ENCODE results near the gene OR51B4. TPM values are rescaled to one million over a fixed set of nuclear protein-coding genes. Genes with fewer than 3 reads are reported as not detected.
A peak's percentile ranks its signal among the peaks of the same experiment; 100 is the strongest.

Gene OR51B4
- total and polyA plus RNA-seq, 9 of the 15 experiments (the other 6 are each of a cell fraction or from before 2014, with no cell fraction given) = 17.1 to 64.6 (median 39.9) TPM

GRCh38 chr11:5275369-5276110 is 26.2 kb downstream of the OR51B4 start (continued):
- TF ChIP-seq NFE2L1 (tag; IDR thresholded peaks at IDR 0.05; ENCODE audit: borderline replicate concordance, low read depth) = no peak
- TF ChIP-seq TAL1 (IDR thresholded peaks at IDR 0.05) = peak; percentile 87
- TF ChIP-seq ZNF12 (CRISPR knock-in tag; IDR thresholded peaks at IDR 0.05) = no peak
- TF ChIP-seq ZNF740 (CRISPR knock-in tag; IDR thresholded peaks at IDR 0.05) = no peak
- TF ChIP-seq ZNF740 (tag; IDR thresholded peaks at IDR 0.05) = no peak
- no peak for TF ChIP-seq ZKSCAN1 (IDR thresholded peaks at IDR 0.05; ENCODE audit: low read depth, low read length)
- TF ChIP-seq PURB (CRISPR knock-in tag; IDR thresholded peaks at IDR 0.05; ENCODE audit: low read depth) = no peak
- TF ChIP-seq DACH1 (IDR thresholded peaks at IDR 0.05; ENCODE audit: partially characterized antibody) = peak; percentile 14
- no peak for TF ChIP-seq HEY1 (CRISPR knock-in tag; IDR thresholded peaks at IDR 0.05; ENCODE audit: borderline replicate concordance)
- TF ChIP-seq ZFP30 (CRISPR knock-in tag; IDR thresholded peaks at IDR 0.05; ENCODE audit: borderline replicate concordance) = no peak
- no peak for TF ChIP-seq ZNF121 (CRISPR knock-in tag; conservative IDR thresholded peaks at IDR 0.05)
- TF ChIP-seq SAFB (IDR thresholded peaks at IDR 0.05; ENCODE audit: borderline replicate concordance, low read depth, low read length) = no peak
- no peak for TF ChIP-seq USF2 (CRISPR knock-in tag; IDR thresholded peaks at IDR 0.05)
- TF ChIP-seq NKRF (IDR thresholded peaks at IDR 0.05; ENCODE audit: borderline replicate concordance) = no peak
- peak; percentile 96 for TF ChIP-seq ARID1B (IDR thresholded peaks at IDR 0.05)
- peak; percentile 87 for TF ChIP-seq ZNF384 (IDR thresholded peaks at IDR 0.05; ENCODE audit: low read depth, low read length)
- TF ChIP-seq ERF (CRISPR knock-in tag; IDR thresholded peaks at IDR 0.05) = no peak
- TF ChIP-seq ZNF76 (CRISPR knock-in tag; IDR thresholded peaks at IDR 0.05; ENCODE audit: borderline replicate concordance) = no peak
- TF ChIP-seq SNAPC5 (CRISPR knock-in tag; IDR thresholded peaks at IDR 0.05) = no peak
- no peak for TF ChIP-seq MED1 (CRISPR knock-in tag; IDR thresholded peaks at IDR 0.05; ENCODE audit: borderline replicate concordance)
- peak in 1 of 2 experiments; percentile 51; a peak in 1 of 4 replicates for TF ChIP-seq BCLAF1 (IDR thresholded peaks at IDR 0.05; ENCODE audit: borderline replicate concordance in 1 of 2, control insufficient read depth in 1 of 2, low read depth in 2 of 2, low read length in 1 of 2)
- peak; percentile 71 for TF ChIP-seq NFE2 (IDR thresholded peaks at IDR 0.05; ENCODE audit: low read depth)
